BLaER1 treated with 17β-estradiol and CSF1 and Interleukin-3, amounts not matched to agents 10 nM and 100 nM (cell line): ENCODE data around the gene EIF4E2.

ENCODE experiments used
- H3K27ac ChIP-seq, 11 experiments: shearing (Covaris generic); formaldehyde crosslinking; 2 replicates each; pipeline ENCODE4 v1.8.1; 2022
- H3K27me3 ChIP-seq, 11 experiments: shearing (Covaris generic); formaldehyde crosslinking; 2 replicates each; pipeline ENCODE4 v1.8.1; 2022
- H3K36me3 ChIP-seq, 11 experiments: shearing (Covaris generic); formaldehyde crosslinking; 2 replicates each; pipeline ENCODE4 v1.8.1; 2022
- H3K4me1 ChIP-seq, 10 experiments: shearing (Covaris generic); formaldehyde crosslinking; 2 replicates each; pipeline ENCODE4 v1.8.1; 2022
- H3K4me2 ChIP-seq, 11 experiments: shearing (Covaris generic); formaldehyde crosslinking; 2 replicates each; pipeline ENCODE4 v1.8.1; 2022
- H3K4me3 ChIP-seq, 10 experiments: shearing (Covaris generic); formaldehyde crosslinking; 2 replicates each; pipeline ENCODE4 v1.8.1; 2022
- H3K9ac ChIP-seq, 11 experiments: shearing (Covaris generic); formaldehyde crosslinking; 2 replicates each; pipeline ENCODE4 v1.8.1; 2022
- H3K9me3 ChIP-seq, 11 experiments: shearing (Covaris generic); formaldehyde crosslinking; replicated peaks in 1 of 11; 2 replicates each; pipeline ENCODE4 v1.8.1; 2022
- H4K20me1 ChIP-seq, 11 experiments: shearing (Covaris generic); formaldehyde crosslinking; 2 replicates each; pipeline ENCODE4 v1.8.1; 2022
- Cebpa-rat ChIP-seq, 11 experiments: shearing (Covaris generic); IDR thresholded peaks; 2 replicates each; pipeline ENCODE4 v1.8.1; 2022

EIF4E2 gene

DNA sequence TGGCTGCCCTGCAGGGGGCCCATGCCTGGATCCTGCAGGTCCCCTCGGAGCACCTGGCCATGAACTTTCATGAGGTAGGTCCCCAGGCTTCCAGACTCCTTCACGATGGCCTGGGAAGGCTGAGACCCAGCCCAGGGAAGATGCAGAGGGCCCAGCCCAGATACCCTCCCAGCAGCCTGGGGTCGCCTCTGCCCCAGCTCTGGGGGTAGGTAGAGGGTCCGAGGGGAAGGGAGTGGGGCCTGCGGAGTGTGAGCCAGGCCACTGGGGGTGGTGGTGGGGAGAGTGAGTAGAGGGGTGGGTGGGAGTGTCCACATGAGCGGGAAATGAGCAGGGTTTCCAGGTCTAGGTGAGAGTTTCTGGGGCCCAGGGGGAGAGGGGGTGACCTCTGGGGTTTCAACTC is 25.7 kb upstream of the EIF4E2 start:
- TF ChIP-seq Cebpa-rat (IDR thresholded peaks at IDR 0.05), result no peak
- H3K27ac ChIP-seq, result no peak overlapping the region
- peak overlapping the region; percentile 90 to 100 (median 97); a peak in 21 of 22 replicates for H3K4me2 ChIP-seq
- peaks cover 33 to 47% (median 38%) of the 10 kb centered on the region in 11 experiments for H3K27me3 ChIP-seq
- peaks cover 38 to 69% (median 60%) of the 10 kb centered on the region in 10 experiments for H3K4me1 ChIP-seq
- peak overlapping the region in 6 of 10 experiments; percentile 55 to 69 (median 62); a peak in 7 of 20 replicates for H3K4me3 ChIP-seq
- no peaks in the 10 kb centered on the region for H3K9me3 ChIP-seq
- no peaks in the 10 kb centered on the region for H3K36me3 ChIP-seq
- H4K20me1 ChIP-seq, result peaks cover 0 to 30% (median 15%) of the 10 kb centered on the region in 11 experiments; a peak in 19 of 22 replicates
- H3K9ac ChIP-seq, result peak overlapping the region in 1 of 11 experiments; percentile 50; a peak in 4 of 22 replicates

DNA sequence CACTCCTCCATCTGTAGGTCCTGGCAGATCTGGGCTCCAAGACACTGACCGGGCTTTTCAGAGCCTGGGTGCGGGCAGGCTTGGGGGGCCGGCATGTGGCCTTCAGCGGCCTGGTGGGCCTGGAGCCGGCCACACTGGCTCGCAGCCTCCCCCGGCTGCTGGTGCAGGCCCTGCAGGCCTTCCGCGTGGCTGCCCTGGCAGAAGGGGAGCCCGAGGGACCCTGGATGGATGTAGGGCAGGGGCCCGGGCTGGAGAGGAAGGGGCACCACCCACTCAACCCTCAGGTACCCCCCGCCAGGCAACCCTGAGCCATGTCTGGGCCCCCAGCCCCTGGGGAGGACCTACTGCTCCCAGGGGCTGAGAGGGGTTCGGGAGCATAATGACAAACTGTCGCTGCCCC is 25.3 kb upstream of the EIF4E2 start:
- peak overlapping the region in 8 of 11 experiments; percentile 44 to 100 (median 94); a peak in 15 of 22 replicates for H3K4me2 ChIP-seq
- TF ChIP-seq Cebpa-rat (IDR thresholded peaks at IDR 0.05), result no peak
- no peaks in the 10 kb centered on the region for H3K9me3 ChIP-seq
- peaks cover 0 to 30% (median 15%) of the 10 kb centered on the region in 11 experiments; a peak in 19 of 22 replicates for H4K20me1 ChIP-seq
- peak overlapping the region in 1 of 11 experiments; percentile 50; a peak in 2 of 22 replicates for H3K9ac ChIP-seq
- H3K27ac ChIP-seq, result no peak overlapping the region
- no peaks in the 10 kb centered on the region for H3K36me3 ChIP-seq
- peaks cover 39 to 73% (median 65%) of the 10 kb centered on the region in 10 experiments for H3K4me1 ChIP-seq
- H3K4me3 ChIP-seq, result no peak overlapping the region
- H3K27me3 ChIP-seq, result peaks cover 33 to 47% (median 38%) of the 10 kb centered on the region in 11 experiments

DNA sequence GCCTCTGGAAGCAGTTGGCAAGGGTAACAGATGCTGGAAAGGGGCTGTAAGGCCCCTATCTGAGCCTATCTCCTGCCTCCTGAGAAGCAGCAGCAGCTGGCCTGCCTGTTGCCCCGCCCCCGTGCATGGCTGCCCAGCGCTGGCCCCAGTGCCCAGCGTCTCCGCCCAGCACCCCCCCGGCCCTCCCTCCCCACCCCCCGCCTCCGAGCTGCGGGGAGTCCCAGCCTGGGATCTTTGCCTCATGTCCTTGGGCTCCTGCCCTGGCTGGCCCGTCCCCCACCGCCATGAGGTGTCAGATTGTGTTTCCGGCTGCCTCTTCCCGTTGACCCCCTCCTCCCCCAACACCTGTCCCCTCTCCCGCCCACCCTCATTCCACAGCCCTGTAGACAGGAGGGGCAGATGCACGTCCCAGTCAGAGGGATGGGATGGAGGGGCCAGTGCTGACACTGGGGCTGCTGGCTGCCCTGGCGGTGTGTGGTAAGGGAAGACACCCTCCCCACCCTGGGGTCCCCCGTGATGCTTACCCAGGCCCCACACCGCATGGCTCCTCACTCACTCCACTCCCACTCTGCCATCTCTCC is 24.6 kb upstream of the EIF4E2 start, which contains the start of gene CHRND:
TSS of gene CHRND (plus strand) at position 370 of the 581 bp plus-strand sequence. CDS start at position 426, 56 bp downstream.
- Histone ChIP-seq H3K36me3 (no peaks in the 10 kb centered on the region), H3K4me3 (no peak within 1 kb of the TSS), H3K4me1 (peaks cover 39 to 80% (median 71%) of the 10 kb centered on the region in 10 experiments), H3K9me3 (no peaks in the 10 kb centered on the region), H4K20me1 (peaks cover 0 to 28% (median 15%) of the 10 kb centered on the region in 11 experiments; a peak in 19 of 22 replicates), H3K27me3 (peaks cover 33 to 43% (median 38%) of the 10 kb centered on the region in 11 experiments), H3K27ac (no peak within 1 kb of the TSS), H3K4me2 (peak within 1 kb of the TSS in 8 of 11 experiments; percentile 44 to 100 (median 94); a peak in 15 of 22 replicates), H3K9ac (peak within 1 kb of the TSS in 1 of 11 experiments; percentile 50; a peak in 2 of 22 replicates)
- TF ChIP-seq Cebpa-rat (IDR thresholded peaks at IDR 0.05), result no peak

DNA sequence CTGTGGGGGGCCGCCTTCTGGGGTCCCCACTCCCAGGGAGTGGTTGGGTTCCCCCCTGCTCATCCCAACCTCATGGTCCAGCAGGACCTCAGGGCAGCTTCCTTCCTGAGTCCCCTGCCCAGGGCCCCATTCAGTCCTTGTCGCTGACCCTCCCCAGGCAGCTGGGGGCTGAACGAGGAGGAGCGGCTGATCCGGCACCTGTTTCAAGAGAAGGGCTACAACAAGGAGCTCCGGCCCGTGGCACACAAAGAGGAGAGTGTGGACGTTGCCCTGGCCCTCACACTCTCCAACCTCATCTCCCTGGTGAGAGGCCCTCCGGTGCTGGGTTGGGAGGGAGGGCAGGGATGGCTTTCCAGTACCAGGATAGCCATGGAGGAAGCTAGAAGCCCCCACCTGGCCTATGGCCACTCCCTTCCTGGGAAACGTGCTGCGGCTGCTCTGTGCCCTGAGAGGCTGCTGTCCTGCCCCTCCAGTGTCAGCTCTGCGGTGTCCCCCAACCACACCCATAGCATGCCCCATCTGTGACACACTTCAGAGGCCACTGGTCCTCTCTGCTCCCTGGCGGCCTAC is 24.0 kb upstream of the EIF4E2 start:
- Histone ChIP-seq H3K36me3 (no peaks in the 10 kb centered on the region), H4K20me1 (peaks cover 0 to 23% (median 15%) of the 10 kb centered on the region in 11 experiments; a peak in 19 of 22 replicates), H3K27me3 (peaks cover 32 to 38% (median 33%) of the 10 kb centered on the region in 11 experiments), H3K9me3 (no peaks in the 10 kb centered on the region), H3K4me1 (peaks cover 39 to 84% (median 76%) of the 10 kb centered on the region in 10 experiments), H3K27ac (no peak overlapping the region), H3K4me3 (no peak overlapping the region), H3K4me2 (no peak overlapping the region), H3K9ac (no peak overlapping the region)
- TF ChIP-seq Cebpa-rat (IDR thresholded peaks at IDR 0.05), result no peak

DNA sequence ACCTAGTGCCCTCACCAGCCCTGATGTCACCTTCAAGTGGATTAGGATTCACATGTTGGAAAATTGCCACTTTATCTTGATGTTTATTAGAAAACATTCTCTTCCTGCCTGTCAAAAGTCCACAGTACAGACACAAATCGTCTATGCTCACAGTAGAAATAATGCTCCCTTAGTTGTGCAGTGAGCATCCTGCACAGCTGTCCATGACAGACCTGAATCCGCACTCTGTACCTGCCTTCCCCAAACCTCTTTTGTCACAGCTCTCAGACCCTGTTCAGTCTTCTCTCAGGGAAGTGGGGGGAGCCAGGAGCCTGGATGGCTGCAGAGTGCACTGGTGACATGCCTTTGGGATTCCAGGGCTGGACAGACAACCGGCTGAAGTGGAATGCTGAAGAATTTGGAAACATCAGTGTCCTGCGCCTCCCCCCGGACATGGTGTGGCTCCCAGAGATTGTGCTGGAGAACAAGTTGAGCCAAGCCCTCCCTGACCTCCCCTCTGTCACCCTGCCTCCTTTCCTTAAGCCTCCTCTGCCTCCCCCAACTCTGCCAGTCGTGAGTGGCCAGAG is 22.5 kb upstream of the EIF4E2 start:
- no peak for TF ChIP-seq Cebpa-rat (IDR thresholded peaks at IDR 0.05)
- Histone ChIP-seq H3K4me3 (no peak overlapping the region), H3K9me3 (no peaks in the 10 kb centered on the region), H3K4me1 (peaks cover 34 to 85% (median 79%) of the 10 kb centered on the region in 10 experiments), H3K9ac (peak overlapping the region in 3 of 11 experiments; percentile 47 to 60 (median 52); a peak in 2 of 22 replicates), H4K20me1 (peaks cover 0 to 15% (median 8%) of the 10 kb centered on the region in 11 experiments; a peak in 19 of 22 replicates), H3K27me3 (peaks cover 17 to 22% (median 18%) of the 10 kb centered on the region in 11 experiments), H3K36me3 (no peaks in the 10 kb centered on the region), H3K4me2 (peak overlapping the region; percentile 75 to 92 (median 84)), H3K27ac (peak overlapping the region in 3 of 11 experiments; percentile 38 to 63 (median 48); a peak in 4 of 22 replicates)

DNA sequence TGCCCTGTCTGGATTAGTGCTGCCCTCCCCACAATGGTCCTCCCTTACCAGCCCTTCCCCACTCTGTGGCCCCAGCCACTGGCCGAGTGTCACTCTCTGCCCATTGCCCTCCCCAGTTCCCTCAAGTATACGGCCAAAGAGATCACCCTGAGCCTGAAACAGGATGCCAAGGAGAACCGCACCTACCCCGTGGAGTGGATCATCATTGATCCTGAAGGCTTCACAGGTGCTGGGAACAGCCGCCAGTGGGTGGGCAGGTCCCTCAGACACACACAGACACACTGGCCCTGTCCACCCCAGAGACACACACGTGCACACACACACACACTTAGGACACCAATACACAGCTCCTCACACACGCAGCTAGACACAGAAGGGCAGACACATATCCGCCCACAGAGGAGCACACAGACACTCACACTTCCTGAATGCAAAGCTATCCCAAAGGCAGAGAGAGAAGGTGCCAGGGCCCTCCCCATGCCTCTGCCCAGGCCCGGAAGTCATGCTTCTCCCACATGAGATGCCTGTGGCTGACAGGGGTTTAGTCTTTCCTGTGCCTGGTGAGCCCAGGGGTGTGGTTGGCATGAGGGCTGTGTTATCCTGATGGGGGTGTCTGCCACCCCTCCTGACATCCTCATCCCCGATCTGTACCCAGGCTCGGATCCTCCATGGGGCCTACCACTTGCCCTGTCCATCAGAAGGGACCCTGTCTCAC is 21.6 kb upstream of the EIF4E2 start:
- Histone ChIP-seq H3K9me3 (no peaks in the 10 kb centered on the region), H3K9ac (peak overlapping the region in 9 of 11 experiments; percentile 6 to 60 (median 38); a peak in 13 of 22 replicates), H3K27ac (peak overlapping the region in 10 of 11 experiments; percentile 15 to 63 (median 42); a peak in 18 of 22 replicates), H4K20me1 (peaks cover 0 to 6% (median 0%) of the 10 kb centered on the region in 11 experiments; a peak in 6 of 22 replicates), H3K36me3 (no peaks in the 10 kb centered on the region), H3K4me3 (peak overlapping the region in 2 of 10 experiments; percentile 16; a peak in 3 of 20 replicates), H3K27me3 (peaks cover 8 to 13% (median 9%) of the 10 kb centered on the region in 11 experiments), H3K4me1 (peaks cover 25 to 85% (median 74%) of the 10 kb centered on the region in 10 experiments), H3K4me2 (peak overlapping the region; percentile 75 to 92 (median 84))
- TF ChIP-seq Cebpa-rat (IDR thresholded peaks at IDR 0.05), result no peak

DNA sequence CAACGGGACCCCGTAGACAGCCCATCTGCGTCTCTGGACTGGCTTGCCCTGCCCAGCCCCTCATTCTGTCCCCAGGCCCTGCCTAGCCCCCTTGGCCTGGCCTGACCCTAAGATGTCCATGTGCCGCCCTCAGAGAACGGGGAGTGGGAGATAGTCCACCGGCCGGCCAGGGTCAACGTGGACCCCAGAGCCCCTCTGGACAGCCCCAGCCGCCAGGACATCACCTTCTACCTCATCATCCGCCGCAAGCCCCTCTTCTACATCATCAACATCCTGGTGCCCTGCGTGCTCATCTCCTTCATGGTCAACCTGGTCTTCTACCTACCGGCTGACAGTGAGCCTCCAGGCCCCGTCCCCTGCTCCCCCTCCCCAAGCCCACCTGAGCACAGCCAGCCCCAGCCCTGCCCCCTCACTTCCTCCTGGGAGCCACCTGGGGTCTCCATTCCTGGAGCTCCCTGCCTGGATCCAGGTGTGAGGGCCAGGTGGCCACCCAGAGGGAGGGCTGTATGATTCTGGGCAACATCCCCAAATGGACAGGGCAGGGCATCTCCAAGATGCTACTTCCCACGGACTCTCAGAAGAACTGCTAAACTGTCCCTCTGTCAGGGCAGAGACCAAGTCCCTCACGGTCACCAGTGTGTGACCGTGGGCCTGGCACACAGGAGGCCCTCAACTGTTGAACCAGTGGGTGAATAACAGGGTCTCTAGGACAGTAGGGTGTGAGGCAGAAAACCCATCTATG is 20.5 kb upstream of the EIF4E2 start:
- Histone ChIP-seq H3K36me3 (no peaks in the 10 kb centered on the region), H3K9ac (peak overlapping the region in 5 of 11 experiments; percentile 25 to 60 (median 45); a peak in 5 of 22 replicates), H3K4me2 (peak overlapping the region in 10 of 11 experiments; percentile 75 to 92 (median 83); a peak in 20 of 22 replicates), H3K27ac (peak overlapping the region in 7 of 11 experiments; percentile 38 to 63 (median 42); a peak in 10 of 22 replicates), H4K20me1 (peaks cover 0 to 4% (median 0%) of the 10 kb centered on the region in 11 experiments; a peak in 1 of 22 replicates), H3K4me1 (peaks cover 18 to 86% (median 69%) of the 10 kb centered on the region in 10 experiments), H3K27me3 (0 out of 22 replicates have a peak, but pooled peaks cover 0 to 2% (median 0%) of the 10 kb centered on the region in 11 experiments), H3K9me3 (no peaks in the 10 kb centered on the region), H3K4me3 (no peak overlapping the region)
- TF ChIP-seq Cebpa-rat (IDR thresholded peaks at IDR 0.05), result no peak
